GM12864 (cell line): ENCODE measurements around the gene GPN2.
A peak's percentile ranks its signal among the peaks of the same experiment; 100 is the strongest.

Experiments used
- DNase-seq: peaks from one replicate; pipeline ENCODE4 v3.0.0-alpha.2; 2011; ENCODE audit warnings: low read depth
- H3K4me3 ChIP-seq: 2 replicates; pipeline ENCODE4 v1.5.1; 2011; ENCODE audit warnings: mild to moderate bottlenecking, low read depth, low read length, control low read depth
- CTCF ChIP-seq: IDR thresholded peaks from 2 replicates; pipeline ENCODE4 v1.5.1; 2011; ENCODE audit warnings: low read depth, mild to moderate bottlenecking, moderate library complexity, low read length, control low read depth, inconsistent platforms; ENCODE audit errors: missing control alignments

The GPN2 gene

GRCh38 chr1:26922901-26923300, 32.8 kb upstream of the GPN2 start:
- H3K4me3 ChIP-seq = peak overlapping the region; percentile 96
- DNase-seq = no peak
- no peak for TF ChIP-seq CTCF

- DNase-seq = no peak
- H3K4me3 ChIP-seq = peak overlapping the region; percentile 96
- TF ChIP-seq CTCF = no peak
Measured at GRCh38 chr1:26922431-26922729, 32.3 kb upstream of the GPN2 start.

GRCh38 chr1:26921540-26922430, 31.7 kb upstream of the GPN2 start, which contains the start of gene NUDC:
Gene NUDC (plus strand): TSS chr1:26921743. CDS start chr1:26921849, 106 bp downstream.
- no peak for TF ChIP-seq CTCF
- H3K4me3 ChIP-seq = peak within 1 kb of the TSS; percentile 96
- DNase-seq = peak; percentile 89

GRCh38 chr1:26921126-26921539, 31.1 kb upstream of the GPN2 start:
- TF ChIP-seq CTCF = no peak
- no peak for DNase-seq
- H3K4me3 ChIP-seq = peak overlapping the region; percentile 96

GRCh38 chr1:26915204-26915842, 25.2 kb upstream of the GPN2 start:
- TF ChIP-seq CTCF = no peak
- DNase-seq = no peak
- no peak overlapping the region for H3K4me3 ChIP-seq

GRCh38 chr1:26913754-26914619, 23.9 kb upstream of the GPN2 start, which contains the start of gene NR0B2:
Gene NR0B2 (minus strand): TSS chr1:26913975. CDS start chr1:26913940, 35 bp downstream.
- TF ChIP-seq CTCF = no peak
- DNase-seq = no peak
- H3K4me3 ChIP-seq = no peak within 1 kb of the TSS
